ENCODE measurements around the gene ZNF143.
"Not testable (repeated sequence)": the region's sequence is repeated elsewhere in the genome, so short reads cannot be mapped to it uniquely, and the experiment has no call there.

ZNF143 gene

GRCh38 chr11:9446230-9446629 is 14.6 kb upstream of the ZNF143 start:
- Histone ChIP-seq H3K27me3 (ENCODE audit: control insufficient read depth, low read length) (no peaks in the 10 kb centered on the region), H3F3A (ENCODE audit: control insufficient read depth, insufficient read depth) (peaks cover 25% of the 10 kb centered on the region), H3K4me3 (ENCODE audit: low read length) (no peak overlapping the region), H3K36me3 (ENCODE audit: control insufficient read depth, low read length) (peaks cover 68% of the 10 kb centered on the region), H3K79me2 (ENCODE audit: control insufficient read depth, low read length) (no peaks in the 10 kb centered on the region), H3K9me3 (ENCODE audit: control insufficient read depth, insufficient read depth, low read length) (no peaks in the 10 kb centered on the region), H3K4me2 (ENCODE audit: low read length) (no peak overlapping the region), H3K4me1 (ENCODE audit: control insufficient read depth, low read length) (no peaks in the 10 kb centered on the region), H4K20me1 (ENCODE audit: control insufficient read depth, insufficient read depth, low read depth, low read length) (no peaks in the 10 kb centered on the region), H3K27ac (ENCODE audit: low read depth, low read length) (no peak overlapping the region), H3K9me2 (replicated peaks; ENCODE audit: control insufficient read depth, low read length) (no peaks in the 10 kb centered on the region)
- TF ChIP-seq EZH2phosphoT487 (IDR thresholded peaks at IDR 0.05; ENCODE audit: borderline replicate concordance, low read length): no peak
- TF ChIP-seq CTCF (IDR thresholded peaks at IDR 0.05; ENCODE audit: low read depth, low read length, poor library complexity, severe bottlenecking): no peak

GRCh38 chr11:9448576-9449352 is 12.0 kb upstream of the ZNF143 start:
- Histone ChIP-seq H3K27me3 (ENCODE audit: control insufficient read depth, low read length) (no peaks in the 10 kb centered on the region), H3K79me2 (ENCODE audit: control insufficient read depth, low read length) (no peaks in the 10 kb centered on the region), H3K4me3 (ENCODE audit: low read length) (no peak overlapping the region), H3K4me2 (ENCODE audit: low read length) (no peak overlapping the region), H3F3A (ENCODE audit: control insufficient read depth, insufficient read depth) (peaks cover 34% of the 10 kb centered on the region), H3K9me3 (ENCODE audit: control insufficient read depth, insufficient read depth, low read length) (no peaks in the 10 kb centered on the region; the same call in 1 of the 2 replicates), H3K9me2 (replicated peaks; ENCODE audit: control insufficient read depth, low read length) (no peaks in the 10 kb centered on the region), H4K20me1 (ENCODE audit: control insufficient read depth, insufficient read depth, low read depth, low read length) (no peaks in the 10 kb centered on the region), H3K36me3 (ENCODE audit: control insufficient read depth, low read length) (peaks cover 45% of the 10 kb centered on the region), H3K4me1 (ENCODE audit: control insufficient read depth, low read length) (no peaks in the 10 kb centered on the region), H3K27ac (ENCODE audit: low read depth, low read length) (no peak overlapping the region)
- TF ChIP-seq EZH2phosphoT487 (IDR thresholded peaks at IDR 0.05; ENCODE audit: borderline replicate concordance, low read length): no peak
- TF ChIP-seq CTCF (IDR thresholded peaks at IDR 0.05; ENCODE audit: low read depth, low read length, poor library complexity, severe bottlenecking): no peak

GRCh38 chr11:9452023-9452422 is 8.8 kb upstream of the ZNF143 start:
- not testable (repeated sequence) for H3K4me3 ChIP-seq (ENCODE audit: low read length); H3K79me2 ChIP-seq (ENCODE audit: control insufficient read depth, low read length); H3K4me1 ChIP-seq (ENCODE audit: control insufficient read depth, low read length); H3K9me3 ChIP-seq (ENCODE audit: control insufficient read depth, insufficient read depth, low read length); H3K27ac ChIP-seq (ENCODE audit: low read depth, low read length); H3K27me3 ChIP-seq (ENCODE audit: control insufficient read depth, low read length); H3K4me2 ChIP-seq (ENCODE audit: low read length); H4K20me1 ChIP-seq (ENCODE audit: control insufficient read depth, insufficient read depth, low read depth, low read length); H3K9me2 ChIP-seq (replicated peaks; ENCODE audit: control insufficient read depth, low read length)
- Histone ChIP-seq H3K36me3 (ENCODE audit: control insufficient read depth, low read length) (peaks cover 18% of the 10 kb centered on the region), H3F3A (ENCODE audit: control insufficient read depth, insufficient read depth) (peaks cover 29% of the 10 kb centered on the region)

- Histone ChIP-seq H4K20me1 (ENCODE audit: control insufficient read depth, insufficient read depth, low read depth, low read length) (0 out of 2 replicates have a peak, but pooled peaks cover 2% of the 10 kb centered on the region), H3K4me3 (ENCODE audit: low read length) (no peak overlapping the region), H3K27me3 (ENCODE audit: control insufficient read depth, low read length) (no peaks in the 10 kb centered on the region), H3K4me1 (ENCODE audit: control insufficient read depth, low read length) (peaks cover 3% of the 10 kb centered on the region; the same call in 1 of the 2 replicates), H3F3A (ENCODE audit: control insufficient read depth, insufficient read depth) (peaks cover 21% of the 10 kb centered on the region), H3K27ac (ENCODE audit: low read depth, low read length) (no peak overlapping the region), H3K79me2 (ENCODE audit: control insufficient read depth, low read length) (peaks cover 23% of the 10 kb centered on the region), H3K36me3 (ENCODE audit: control insufficient read depth, low read length) (peaks cover 10% of the 10 kb centered on the region), H3K9me2 (replicated peaks; ENCODE audit: control insufficient read depth, low read length) (no peaks in the 10 kb centered on the region), H3K4me2 (ENCODE audit: low read length) (no peak overlapping the region), H3K9me3 (ENCODE audit: control insufficient read depth, insufficient read depth, low read length) (no peaks in the 10 kb centered on the region; the same call in 1 of the 2 replicates)
- TF ChIP-seq EZH2phosphoT487 (IDR thresholded peaks at IDR 0.05; ENCODE audit: borderline replicate concordance, low read length) (no peak), CTCF (IDR thresholded peaks at IDR 0.05; ENCODE audit: low read depth, low read length, poor library complexity, severe bottlenecking) (no peak)
These were observed 5.1 kb upstream of the ZNF143 start for GRCh38 chr11:9455722-9456121.

Data from DOHH2 (cell line).